Measurements from ENCODE around the gene SLC35G6. TPM values are rescaled to one million over a fixed set of nuclear protein-coding genes. Genes with fewer than 3 reads are reported as not detected.

SLC35G6 gene
- total RNA-seq, 3 donors from 2014 or later (not counting 1 experiment from before 2014, with no cell fraction given): not detected

- Histone ChIP-seq H3K36me3 (ENCODE audit: control insufficient read depth, insufficient read depth, low read length) (no peaks in the 10 kb centered on the region), H3K4me1 (ENCODE audit: control insufficient read depth, insufficient read depth, low read length) (peaks cover 38% of the 10 kb centered on the region), H3K27ac (ENCODE audit: low read length) (no peak overlapping the region), H3K4me3 (ENCODE audit: low read length) (no peak overlapping the region), H3K27me3 (ENCODE audit: control insufficient read depth, insufficient read depth, low read length) (peaks cover 58% of the 10 kb centered on the region), H3K9me3 (ENCODE audit: control insufficient read depth, insufficient read depth, low read length) (no peaks in the 10 kb centered on the region)
- Mint-ChIP-seq H3K27me3 (ENCODE audit: low read depth in 2 of 2) (peaks cover 59 to 61% of the 10 kb centered on the region in 2 donors), H3K36me3 (no peaks in the 10 kb centered on the region), H3K27ac (no peak overlapping the region), H3K4me1 (peaks cover 25 to 36% of the 10 kb centered on the region in 2 donors), H3K4me3 (no peak overlapping the region), H3K9me3 (no peaks in the 10 kb centered on the region)
- ATAC-seq (no peak), DNase-seq (no peak)
- TF ChIP-seq CTCF (IDR thresholded peaks at IDR 0.05): no peak
- intact Hi-C loops (cut with micrococcal nuclease): no loop called here
- WGBS (ENCODE audit: insufficient coverage): 93% methylated on average over 7 of the region's 7 CpGs
These were observed 37.5 kb upstream of the SLC35G6 start for GRCh38 chr17:7443499-7444485.

DNA sequence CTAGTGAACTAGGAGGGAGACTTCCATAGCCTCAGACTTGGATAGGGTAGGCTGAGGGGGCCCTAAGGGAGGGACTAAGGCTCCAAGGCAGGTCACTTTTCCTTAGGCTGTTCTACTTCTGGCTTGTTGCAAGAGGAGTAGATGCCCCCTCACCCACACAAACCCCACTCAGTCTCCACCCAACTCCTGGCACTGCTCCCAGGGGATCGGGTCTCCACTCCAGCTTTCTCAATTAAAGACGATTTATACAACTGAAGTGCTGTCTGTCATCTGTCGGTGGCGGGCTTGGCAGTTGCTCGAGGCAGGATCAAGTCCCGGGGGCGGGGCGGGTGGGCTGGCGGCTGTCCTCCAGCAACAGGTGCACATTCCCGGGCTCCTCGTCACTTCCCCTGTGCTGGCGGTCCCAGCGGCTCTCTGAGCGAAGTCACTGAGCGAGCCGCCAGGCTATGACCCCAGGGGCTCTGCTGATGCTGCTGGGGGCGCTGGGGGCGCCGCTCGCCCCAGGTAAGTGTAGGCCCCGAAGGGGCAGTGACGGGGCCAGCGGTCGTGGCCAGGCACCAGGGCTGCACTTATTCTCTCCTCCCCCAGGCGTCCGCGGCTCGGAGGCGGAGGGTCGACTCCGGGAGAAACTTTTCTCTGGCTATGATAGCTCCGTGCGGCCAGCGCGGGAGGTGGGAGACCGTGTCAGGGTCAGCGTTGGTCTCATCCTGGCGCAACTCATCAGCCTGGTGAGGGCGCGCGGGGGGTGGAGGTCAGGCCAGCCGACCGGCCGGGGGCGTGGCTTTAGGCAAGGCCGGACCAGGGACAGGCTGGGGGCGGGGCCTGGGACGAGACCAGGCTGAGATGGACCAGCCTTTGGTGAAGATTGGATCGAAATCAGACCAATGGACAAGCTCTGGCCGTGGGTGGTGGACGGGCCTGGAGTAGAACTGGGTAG lies 36.3 kb upstream of the SLC35G6 start, which contains the start of gene CHRNB1:
CHRNB1 (plus strand) TSS at position 380 of the 937 bp plus-strand sequence; CDS start at position 447, 67 bp downstream.
- DNase-seq: peak in 1 of 2 donors; percentile 41
- Histone ChIP-seq H3K4me3 (ENCODE audit: low read length) (peak within 1 kb of the TSS; percentile 5), H3K9me3 (ENCODE audit: control insufficient read depth, insufficient read depth, low read length) (no peaks in the 10 kb centered on the region), H3K4me1 (ENCODE audit: control insufficient read depth, insufficient read depth, low read length) (peaks cover 29% of the 10 kb centered on the region), H3K36me3 (ENCODE audit: control insufficient read depth, insufficient read depth, low read length) (no peaks in the 10 kb centered on the region), H3K27me3 (ENCODE audit: control insufficient read depth, insufficient read depth, low read length) (peaks cover 49% of the 10 kb centered on the region), H3K27ac (ENCODE audit: low read length) (no peak within 1 kb of the TSS)
- H3K4me1 Mint-ChIP-seq: peaks cover 21 to 28% of the 10 kb centered on the region in 2 donors
- ATAC-seq: peak; percentile 36 to 66 (median 45)
- peak within 1 kb of the TSS in 1 of 2 donors; percentile 58 for H3K27ac Mint-ChIP-seq
- H3K9me3 Mint-ChIP-seq: no peaks in the 10 kb centered on the region
- TF ChIP-seq CTCF (IDR thresholded peaks at IDR 0.05): no peak
- H3K27me3 Mint-ChIP-seq (ENCODE audit: low read depth in 2 of 2): peaks cover 55 to 59% of the 10 kb centered on the region in 2 donors
- intact Hi-C loops (cut with micrococcal nuclease): no loop called here
- no peaks in the 10 kb centered on the region for H3K36me3 Mint-ChIP-seq
- H3K4me3 Mint-ChIP-seq: peak within 1 kb of the TSS; percentile 86
- 6% methylated on average over 51 of the region's 51 CpGs for WGBS (ENCODE audit: insufficient coverage)

DNA sequence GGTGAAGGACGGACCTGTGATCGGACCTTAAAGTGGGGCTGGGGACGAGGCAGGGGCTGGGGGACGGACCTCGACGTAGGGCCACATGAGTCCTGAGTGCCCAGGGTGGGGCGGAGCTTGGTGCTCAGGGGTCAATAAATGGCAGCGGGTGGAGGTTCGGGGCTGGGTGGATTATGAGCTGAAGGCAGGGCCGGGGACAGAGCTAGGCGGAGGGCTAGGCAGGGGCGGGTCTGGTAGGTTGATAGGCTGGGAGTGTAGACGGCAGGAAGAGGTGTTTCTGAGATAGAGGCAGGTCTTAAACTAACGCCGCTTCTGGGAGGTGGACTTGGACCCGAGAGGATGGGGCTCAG lies 35.7 kb upstream of the SLC35G6 start:
- Mint-ChIP-seq H3K36me3 (no peaks in the 10 kb centered on the region), H3K27me3 (ENCODE audit: low read depth in 2 of 2) (peaks cover 49 to 59% of the 10 kb centered on the region in 2 donors), H3K4me1 (peaks cover 15 to 22% of the 10 kb centered on the region in 2 donors), H3K27ac (peak overlapping the region in 1 of 2 donors; percentile 58), H3K9me3 (no peaks in the 10 kb centered on the region), H3K4me3 (peak overlapping the region; percentile 86)
- Histone ChIP-seq H3K27me3 (ENCODE audit: control insufficient read depth, insufficient read depth, low read length) (peaks cover 43% of the 10 kb centered on the region), H3K9me3 (ENCODE audit: control insufficient read depth, insufficient read depth, low read length) (no peaks in the 10 kb centered on the region), H3K4me1 (ENCODE audit: control insufficient read depth, insufficient read depth, low read length) (peaks cover 22% of the 10 kb centered on the region), H3K27ac (ENCODE audit: low read length) (no peak overlapping the region), H3K36me3 (ENCODE audit: control insufficient read depth, insufficient read depth, low read length) (no peaks in the 10 kb centered on the region), H3K4me3 (ENCODE audit: low read length) (peak overlapping the region; percentile 5)
- ATAC-seq: peak; percentile 78 to 86 (median 86)
- peak in 1 of 2 donors; percentile 64 for DNase-seq
- TF ChIP-seq CTCF (IDR thresholded peaks at IDR 0.05): no peak
- 6% methylated on average over 16 of the region's 16 CpGs for WGBS (ENCODE audit: insufficient coverage)
- intact Hi-C loops (cut with micrococcal nuclease): no loop called here
